SU-DHL-6 (cell line): ENCODE data around the gene GDPGP1.
A peak's percentile ranks its signal among the peaks of the same experiment; 100 is the strongest.

Experiments
- H2AFZ ChIP-seq: fragments of 200-600 bp; sonication (generic); 2 replicates; pipeline ENCODE4 v1.6.1; 2014; ENCODE audit warnings: low read depth, mild to moderate bottlenecking, moderate library complexity, mixed read lengths, antibody characterized with exemption, low read length; ENCODE audit not compliant: severe bottlenecking
- H3F3A ChIP-seq: fragments of 200-600 bp; shearing (Covaris generic); 2 replicates; pipeline ENCODE4 v1.6.0; 2016; ENCODE audit warnings: antibody characterized with exemption, mild to moderate bottlenecking; ENCODE audit not compliant: insufficient read depth
- H3K27ac ChIP-seq: fragments of 200-600 bp; sonication (generic); 2 replicates; pipeline ENCODE4 v1.5.1; 2016; ENCODE audit warnings: low read depth, mild to moderate bottlenecking, low read length, moderate library complexity, mixed read lengths
- H3K27me3 ChIP-seq: fragments of 200-600 bp; sonication (generic), shearing (Covaris generic); 2 replicates; pipeline ENCODE4 v1.6.0; 2014; ENCODE audit warnings: mild to moderate bottlenecking, low read length
- H3K36me3 ChIP-seq: fragments of 200-600 bp; sonication (generic); 2 replicates; pipeline ENCODE4 v1.6.1; 2014; ENCODE audit warnings: mild to moderate bottlenecking, low read length, mixed read lengths
- H3K4me2 ChIP-seq: fragments of 300-600, 200-600 bp; shearing (Covaris generic), sonication (generic); 2 replicates; pipeline ENCODE4 v1.6.0; 2014; ENCODE audit warnings: low read length, low read depth, mild to moderate bottlenecking; ENCODE audit not compliant: poor library complexity, severe bottlenecking
- H3K4me3 ChIP-seq: fragments of 200-600 bp; sonication (generic); 2 replicates; pipeline ENCODE4 v1.5.1; 2014; ENCODE audit warnings: antibody characterized with exemption, low read length, mild to moderate bottlenecking, mixed read lengths; ENCODE audit not compliant: insufficient read depth, poor library complexity, severe bottlenecking
- H3K79me2 ChIP-seq: fragments of 200-600 bp; sonication (generic); 2 replicates; pipeline ENCODE4 v1.6.1; 2014; ENCODE audit warnings: mild to moderate bottlenecking, low read length, moderate library complexity; ENCODE audit not compliant: insufficient read depth
- H3K9ac ChIP-seq: fragments of 200-600 bp; sonication (generic); 2 replicates; pipeline ENCODE4 v1.7.0; 2014; ENCODE audit warnings: mild to moderate bottlenecking, low read length
- H3K9me2 ChIP-seq: fragments of 200-600 bp; sonication (generic); replicated peaks from 2 replicates; pipeline ENCODE4 v1.6.1; 2014; ENCODE audit warnings: low read length; ENCODE audit not compliant: insufficient read depth
- H3K9me3 ChIP-seq: fragments of 200-600 bp; sonication (generic); 2 replicates; pipeline ENCODE4 v1.6.1; 2014; ENCODE audit warnings: low read length, mixed read lengths; ENCODE audit not compliant: insufficient read depth
- H4K20me1 ChIP-seq: fragments of 200-600 bp; sonication (generic); 2 replicates; pipeline ENCODE4 v1.6.1; 2014; ENCODE audit warnings: low read depth, mild to moderate bottlenecking, antibody characterized with exemption, low read length, moderate library complexity, mixed read lengths
- CTCF ChIP-seq: fragments of 200-600 bp; sonication (generic); IDR thresholded peaks from one replicate; pipeline ENCODE4 v1.5.1; 2017; ENCODE audit warnings: antibody characterized with exemption, mild to moderate bottlenecking, low read length, moderate library complexity; ENCODE audit not compliant: insufficient read depth, poor library complexity, severe bottlenecking
- EZH2phosphoT487 ChIP-seq: fragments of 200-600 bp; sonication (generic), shearing (Covaris generic); conservative IDR thresholded peaks from 2 replicates; pipeline ENCODE4 v1.6.1; 2018; ENCODE audit warnings: mild to moderate bottlenecking, antibody characterized with exemption, low read length, moderate library complexity, mixed read lengths

GDPGP1 gene

GRCh38 chr15:90191344-90191687, 42.7 kb upstream of the GDPGP1 start:
- H3K27ac ChIP-seq, result peak overlapping the region; percentile 95
- H2AFZ ChIP-seq, result peak overlapping the region; percentile 65

GRCh38 chr15:90191794-90192509, 42.1 kb upstream of the GDPGP1 start:
- no peaks in the 10 kb centered on the region for H3K9me3 ChIP-seq
- H3K4me3 ChIP-seq, result no peak overlapping the region
- no peaks in the 10 kb centered on the region for H3K27me3 ChIP-seq
- no peaks in the 10 kb centered on the region for H3K9me2 ChIP-seq
- TF ChIP-seq CTCF, result no peak
- no peak for TF ChIP-seq EZH2phosphoT487
- peak overlapping the region; percentile 74 for H3K4me2 ChIP-seq
- peak overlapping the region; percentile 54 for H3K9ac ChIP-seq
- H3F3A ChIP-seq, result peaks cover 11% of the 10 kb centered on the region
- peak overlapping the region; percentile 95 for H3K27ac ChIP-seq
- H3K36me3 ChIP-seq, result no peaks in the 10 kb centered on the region
- peak overlapping the region; percentile 65 for H2AFZ ChIP-seq
- H3K79me2 ChIP-seq, result no peaks in the 10 kb centered on the region
- no peaks in the 10 kb centered on the region for H4K20me1 ChIP-seq

More at GRCh38 chr15:90191344-90191687, 42.7 kb upstream of the GDPGP1 start:
- H3K9me2 ChIP-seq, result no peaks in the 10 kb centered on the region
- H3F3A ChIP-seq, result peaks cover 11% of the 10 kb centered on the region
- TF ChIP-seq CTCF (no peak), EZH2phosphoT487 (no peak)
- H3K9ac ChIP-seq, result peak overlapping the region; percentile 54
- no peaks in the 10 kb centered on the region for H3K27me3 ChIP-seq
- H3K4me2 ChIP-seq, result peak overlapping the region; percentile 74
- H3K9me3 ChIP-seq, result no peaks in the 10 kb centered on the region
- peak overlapping the region; percentile 31 for H3K4me3 ChIP-seq
- H3K36me3 ChIP-seq, result no peaks in the 10 kb centered on the region
- no peaks in the 10 kb centered on the region for H4K20me1 ChIP-seq
- no peaks in the 10 kb centered on the region for H3K79me2 ChIP-seq

- Histone ChIP-seq H3K9ac (no peak overlapping the region), H2AFZ (no peak overlapping the region), H3K79me2 (no peaks in the 10 kb centered on the region), H3F3A (peaks cover 11% of the 10 kb centered on the region), H3K4me2 (no peak overlapping the region), H3K27me3 (no peaks in the 10 kb centered on the region), H3K9me3 (no peaks in the 10 kb centered on the region), H4K20me1 (no peaks in the 10 kb centered on the region), H3K4me3 (no peak overlapping the region), H3K9me2 (no peaks in the 10 kb centered on the region), H3K36me3 (no peaks in the 10 kb centered on the region), H3K27ac (no peak overlapping the region)
- TF ChIP-seq EZH2phosphoT487 (no peak), CTCF (no peak)
These were observed 40.8 kb upstream of the GDPGP1 start for GRCh38 chr15:90192961-90193786.
